GM21528 (cell line): ENCODE results near the gene EDNRB.

Experiments used
- ATAC-seq: cut with Tn5 transposase; IDR thresholded peaks from one replicate; pipeline ENCODE4 v1.9.1; 2021; ENCODE audit warnings: mild to moderate bottlenecking, moderate library complexity; ENCODE audit not compliant: unreplicated experiment, low FRiP score

The EDNRB gene

DNA sequence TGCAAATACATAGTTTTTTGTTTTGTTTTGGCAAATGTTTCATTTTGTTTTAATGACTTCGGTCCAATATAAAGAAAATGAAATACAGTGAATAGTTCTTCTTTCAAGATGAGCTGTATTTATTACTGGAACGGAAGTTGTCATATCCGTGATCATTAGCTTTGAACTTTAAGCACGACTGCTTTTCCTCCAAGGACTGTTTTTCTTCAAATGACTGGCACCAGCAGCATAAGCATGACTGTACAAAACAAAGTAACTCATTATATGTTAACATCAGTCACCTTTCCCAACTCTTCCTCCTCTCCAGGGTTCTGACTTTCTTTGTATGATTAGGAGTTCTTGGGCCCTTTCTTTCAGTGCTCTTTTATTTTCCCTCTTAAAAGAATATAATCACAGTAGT is 20.5 kb downstream of the EDNRB start:
- peak; percentile 95 for ATAC-seq

- ATAC-seq = no peak
Measured at GRCh38 chr13:77896977-77897376, 21.7 kb downstream of the EDNRB start.

- no peak for ATAC-seq
Measured at GRCh38 chr13:77896536-77896935, 22.1 kb downstream of the EDNRB start.

DNA sequence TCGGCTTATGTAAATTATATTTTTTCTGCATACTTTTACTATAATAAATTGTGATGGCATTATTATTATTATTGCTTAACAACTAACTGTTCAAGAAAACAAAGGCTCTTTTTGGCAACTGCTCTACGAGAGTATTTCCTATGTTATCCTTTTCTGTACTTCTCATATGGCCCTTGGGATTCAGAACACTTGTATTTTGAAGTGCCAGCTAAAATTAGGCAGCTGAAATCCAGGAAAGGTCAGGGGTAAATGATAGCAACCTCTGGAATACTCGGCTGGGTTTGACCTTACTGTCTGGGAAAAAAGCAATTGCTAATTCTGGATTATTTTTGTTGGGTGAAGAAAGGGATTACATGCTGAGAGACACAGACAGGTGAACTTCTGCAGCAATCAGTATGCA is 23.9 kb downstream of the EDNRB start:
- no peak for ATAC-seq

DNA sequence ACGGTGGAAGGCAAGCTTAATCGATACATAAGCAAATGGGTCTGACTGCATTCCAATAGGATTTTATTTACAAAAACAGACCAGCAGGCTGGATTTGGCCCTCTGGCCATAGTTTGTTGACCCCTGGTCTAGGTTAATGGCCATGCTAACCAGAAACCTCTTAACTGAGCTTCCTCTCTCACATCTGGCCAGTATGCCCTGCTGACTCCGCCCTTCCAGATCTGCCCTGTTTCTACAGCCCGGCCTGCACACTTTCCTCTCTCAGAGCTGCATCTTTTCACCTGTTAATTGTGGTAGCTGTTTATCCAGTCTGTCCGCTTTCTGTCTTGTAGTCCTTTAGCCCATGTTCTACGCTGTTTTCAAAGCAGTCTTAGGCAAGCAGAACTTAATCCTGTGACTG is 25.6 kb downstream of the EDNRB start:
- no peak for ATAC-seq

DNA sequence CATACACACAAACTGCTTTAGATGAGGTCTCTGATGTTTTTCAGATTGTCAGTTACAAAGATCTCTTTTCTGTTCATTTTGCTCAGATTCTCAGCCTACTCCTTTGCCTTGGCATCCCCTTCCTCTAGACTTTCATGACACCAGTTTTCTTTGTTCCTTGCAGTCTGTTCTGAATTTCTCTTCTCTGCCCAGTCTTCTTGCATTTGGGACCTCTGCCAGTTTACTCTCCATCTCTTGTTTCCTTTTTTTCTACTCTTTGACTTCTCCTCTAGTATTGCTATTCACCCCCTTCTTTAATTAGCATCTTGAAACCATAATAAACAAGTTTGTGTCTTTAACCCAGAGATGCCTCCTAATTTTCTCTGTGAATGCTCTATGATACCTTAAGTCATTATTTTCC is 26.1 kb downstream of the EDNRB start:
- ATAC-seq = no peak

DNA sequence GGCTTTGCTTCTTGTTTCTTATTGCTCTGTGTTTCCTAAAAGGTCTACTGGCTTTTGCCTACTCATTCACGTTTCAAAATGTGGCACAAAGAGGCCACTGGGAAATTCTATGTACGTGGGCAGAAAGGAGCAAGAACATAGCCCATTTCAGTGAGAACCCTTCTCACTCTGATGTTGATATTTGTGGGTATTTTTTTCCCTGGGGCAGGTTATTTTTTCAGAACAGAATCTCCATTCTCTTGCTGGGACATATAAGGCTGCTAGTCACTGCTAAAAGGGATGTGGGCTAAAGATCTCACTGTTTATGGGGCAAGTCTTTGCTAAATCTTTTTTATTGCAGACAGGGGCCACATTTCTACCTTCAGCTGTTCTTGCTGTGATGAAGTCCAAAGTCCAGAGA is 27.1 kb downstream of the EDNRB start:
- no peak for ATAC-seq

GRCh38 chr13:77891041-77891440 is 27.6 kb downstream of the EDNRB start:
- ATAC-seq = no peak

DNA sequence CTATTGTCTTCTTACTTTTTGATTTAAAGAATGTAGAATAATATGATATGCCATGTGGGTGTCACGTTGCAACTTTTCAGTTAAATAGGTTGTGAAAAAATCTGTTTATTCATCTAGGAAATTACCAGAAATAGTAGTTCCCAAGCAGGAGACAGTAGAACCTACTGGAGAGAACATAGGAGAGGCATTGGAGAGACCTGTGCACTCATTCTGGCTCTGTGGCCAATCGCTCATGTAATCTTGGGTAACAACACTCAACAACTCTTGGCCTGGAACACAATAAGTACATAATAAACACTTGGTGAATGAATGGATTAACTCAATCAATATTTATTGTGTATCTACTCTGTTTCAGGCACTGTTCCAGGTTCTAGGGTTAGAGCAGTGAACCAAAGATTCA is 35.3 kb downstream of the EDNRB start:
- ATAC-seq = no peak

- ATAC-seq = no peak
Measured at GRCh38 chr13:77878190-77878589, 40.4 kb downstream of the EDNRB start.

DNA sequence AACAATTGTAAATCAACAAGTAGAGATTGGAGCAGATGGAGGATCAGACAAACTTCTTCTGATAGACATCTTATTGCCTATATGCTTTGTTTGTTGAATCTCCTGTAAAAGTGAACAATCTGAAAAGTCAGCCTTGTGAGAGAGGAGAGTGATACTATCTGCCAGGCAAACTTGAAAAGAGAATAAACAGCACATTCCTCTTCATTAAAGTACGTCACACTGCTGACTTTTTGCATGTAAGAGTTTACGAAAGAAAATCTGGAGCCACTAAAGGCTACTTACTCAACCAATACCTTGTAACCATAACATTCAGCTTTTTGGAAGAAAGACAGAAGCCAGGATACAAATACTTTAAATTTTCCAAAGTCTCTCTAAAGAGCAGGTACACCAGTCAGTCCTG is 42.5 kb downstream of the EDNRB start:
- ATAC-seq = no peak

DNA sequence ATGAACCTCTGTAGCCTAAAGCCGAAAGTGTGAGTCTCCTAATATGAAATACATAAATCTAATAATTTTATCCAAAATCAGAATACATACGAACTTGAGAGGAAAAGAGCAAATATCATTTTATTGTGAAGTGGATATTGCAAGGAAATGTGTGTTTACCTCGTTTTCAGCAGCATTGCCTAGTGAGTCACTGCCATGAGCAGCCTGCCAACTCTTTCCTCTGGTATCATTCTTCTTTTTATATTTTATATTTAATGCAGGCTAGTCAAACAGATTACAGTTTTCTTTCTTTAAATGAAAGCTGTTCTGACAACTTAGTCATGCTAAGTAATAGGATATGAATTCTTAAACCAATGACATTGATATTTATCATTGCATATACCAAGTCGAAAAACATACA is 44.2 kb downstream of the EDNRB start:
- ATAC-seq = no peak

- ATAC-seq = no peak
Measured at GRCh38 chr13:77872995-77873394, 45.6 kb downstream of the EDNRB start.

GRCh38 chr13:77871596-77871995 is 47.0 kb downstream of the EDNRB start:
- no peak for ATAC-seq

- no peak for ATAC-seq
Measured at GRCh38 chr13:77868717-77869116, 49.9 kb downstream of the EDNRB start.

GRCh38 chr13:77866971-77867370 is 51.7 kb downstream of the EDNRB start:
- no peak for ATAC-seq

DNA sequence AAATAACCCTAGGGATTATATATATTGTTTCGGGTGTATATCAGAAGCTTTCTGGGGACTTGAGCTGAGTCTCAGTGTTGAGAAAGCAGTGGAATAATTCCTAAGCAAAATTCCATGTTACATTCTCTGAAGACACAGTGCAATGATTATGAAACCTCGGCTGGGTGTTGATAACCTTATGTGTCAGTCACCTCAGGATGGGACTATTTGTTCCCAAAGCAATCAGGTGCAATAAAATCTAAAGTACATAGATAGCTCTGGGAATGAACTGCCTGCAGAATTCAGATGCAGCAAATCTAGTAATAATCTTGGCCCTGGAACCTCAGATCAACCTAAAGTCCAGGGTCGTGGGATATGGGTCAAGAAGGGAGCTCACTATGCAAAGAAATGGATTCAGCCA is 53.0 kb downstream of the EDNRB start:
- no peak for ATAC-seq

GRCh38 chr13:77863144-77863543 is 55.5 kb downstream of the EDNRB start:
- no peak for ATAC-seq

GRCh38 chr13:77861741-77862140 is 56.9 kb downstream of the EDNRB start:
- ATAC-seq = no peak

DNA sequence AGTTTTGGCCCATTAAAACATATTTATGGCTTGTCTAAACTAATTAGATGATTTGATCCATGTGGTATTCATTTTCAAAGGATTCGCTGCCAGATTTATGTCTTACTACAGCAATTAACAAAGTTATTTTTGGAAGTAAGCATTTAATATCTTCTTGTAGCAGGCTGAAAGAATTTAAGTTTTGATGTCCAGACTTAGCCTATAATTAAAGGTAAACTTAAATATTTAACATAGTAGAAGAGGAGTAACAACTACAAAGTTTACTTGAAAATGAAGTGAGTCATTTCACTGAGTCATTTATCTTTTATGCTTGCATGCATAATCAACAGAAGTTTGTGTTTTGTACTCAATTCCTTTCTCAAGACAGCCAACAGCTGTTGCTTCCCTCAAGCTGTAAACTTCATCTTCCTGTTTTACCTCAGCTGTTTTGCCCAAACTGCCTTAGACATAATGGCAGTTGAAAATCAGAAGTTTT is 58.1 kb downstream of the EDNRB start:
- no peak for ATAC-seq

- ATAC-seq = no peak
Measured at GRCh38 chr13:77859450-77859849, 59.2 kb downstream of the EDNRB start.

GRCh38 chr13:77857531-77858209 is 61.0 kb downstream of the EDNRB start:
- no peak for ATAC-seq

DNA sequence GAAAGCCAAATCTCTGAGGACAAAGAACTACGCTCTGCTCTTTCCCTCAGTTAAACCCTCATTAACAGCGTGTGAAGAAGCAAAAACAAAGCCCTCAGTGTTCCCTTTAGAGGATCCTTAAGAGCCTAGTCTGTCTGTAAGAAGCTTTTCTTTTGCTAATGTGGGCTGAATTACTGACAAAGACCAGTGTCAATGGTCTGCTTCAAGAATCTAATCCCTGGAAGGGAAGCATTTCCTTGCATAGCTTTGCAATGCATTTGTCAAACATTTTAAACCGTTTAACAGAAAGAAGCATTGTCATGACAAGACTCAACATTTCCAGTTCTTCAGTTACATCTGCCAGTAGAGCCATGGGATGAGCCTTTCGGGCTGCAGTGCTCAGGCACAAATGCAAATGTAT is 64.9 kb downstream of the EDNRB start:
- ATAC-seq = no peak
